LHCN-M2 (cell line): Measurements from ENCODE around the gene NPHS2. TPM values are rescaled to one million over a fixed set of nuclear protein-coding genes. Genes with fewer than 3 reads are reported as not detected.

ENCODE experiments used
- DNase-seq: peaks from one replicate; pipeline ENCODE4 v3.0.0-alpha.2; 2012; ENCODE audit warnings: low read depth
- polyA plus RNA-seq: library from polyadenylated mRNA; unstranded; fragments of >200 nt; gene quantifications from one replicate; pipeline ENCODE4 v1.2.1, GENCODE V29; 2012; ENCODE audit warnings: missing spikeins
- total RNA-seq: library from RNA; depleted of rRNA; stranded (reverse); fragments of >200 nt; gene quantifications from 2 replicates; pipeline ENCODE4 v1.2.3, GENCODE V29; 2014; rRNA removed

Gene NPHS2
- total RNA-seq: not detected in 2 replicates
- not detected for polyA plus RNA-seq

GRCh38 chr1:179575497-179576314, at the start of gene NPHS2:
Gene NPHS2, minus strand, starts transcription at chr1:179575948. Its CDS starts 84 bp downstream, at chr1:179575864.
- no peak for DNase-seq

DNA sequence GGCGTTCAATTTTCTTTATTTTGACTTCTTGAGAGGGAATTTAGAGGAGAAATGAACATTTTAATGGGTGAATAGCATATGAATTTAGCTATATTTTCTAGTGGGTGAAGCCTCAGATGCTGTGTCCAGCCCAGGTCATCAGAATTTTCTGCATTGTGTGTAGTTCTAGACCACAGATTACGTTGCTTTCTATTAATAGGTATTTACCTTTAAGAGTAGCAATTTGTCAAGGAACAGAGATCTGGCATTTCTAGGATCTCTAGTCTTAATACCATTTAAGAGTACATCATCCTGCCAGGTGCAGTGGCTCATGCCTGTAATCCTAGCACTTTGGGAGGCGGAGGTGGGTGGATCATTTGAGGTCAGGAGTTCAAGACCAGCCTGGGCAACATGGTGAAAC, 36.6 kb upstream of the NPHS2 start:
- DNase-seq: no peak

DNA sequence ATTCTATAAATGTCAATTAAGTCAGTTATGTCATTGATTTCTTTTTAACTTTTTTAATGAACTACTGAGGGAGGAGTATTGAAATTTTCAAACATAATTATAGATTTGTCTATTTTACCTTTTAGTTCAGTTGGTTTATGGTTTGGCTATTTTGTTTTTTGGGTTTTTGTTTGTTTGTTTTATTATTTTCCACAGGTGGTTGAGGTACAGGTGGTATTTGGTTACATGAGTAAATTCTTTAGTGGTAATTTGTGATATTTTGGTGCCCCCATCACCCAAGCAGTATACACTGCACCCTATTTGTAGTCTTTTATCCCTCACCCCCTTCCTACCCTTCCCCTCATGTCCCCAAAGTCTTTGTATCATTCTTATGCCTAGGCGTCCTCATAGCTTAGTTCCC, 25.3 kb upstream of the NPHS2 start:
- no peak for DNase-seq

GRCh38 chr1:179599623-179600249, 24.0 kb upstream of the NPHS2 start:
- peak; percentile 23 for DNase-seq

DNA sequence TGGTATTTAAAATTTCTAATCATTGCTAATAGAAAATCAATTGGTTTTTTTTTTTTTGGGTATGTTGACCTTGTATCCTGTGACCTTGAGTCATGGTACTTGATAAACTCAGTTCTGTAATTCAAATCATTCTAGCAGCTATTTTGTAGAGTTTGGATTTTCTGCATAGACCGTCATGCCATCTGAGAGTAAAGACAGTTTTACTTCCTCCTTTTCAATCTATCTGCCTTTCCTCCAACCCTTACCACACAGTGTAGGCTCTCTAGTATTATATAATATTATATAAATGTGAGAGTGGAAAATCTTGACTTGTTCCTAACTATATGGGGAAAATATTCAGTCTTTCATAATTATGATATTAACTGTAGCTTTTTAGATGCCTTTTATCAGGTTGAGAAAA, 22.9 kb upstream of the NPHS2 start:
- no peak for DNase-seq

DNA sequence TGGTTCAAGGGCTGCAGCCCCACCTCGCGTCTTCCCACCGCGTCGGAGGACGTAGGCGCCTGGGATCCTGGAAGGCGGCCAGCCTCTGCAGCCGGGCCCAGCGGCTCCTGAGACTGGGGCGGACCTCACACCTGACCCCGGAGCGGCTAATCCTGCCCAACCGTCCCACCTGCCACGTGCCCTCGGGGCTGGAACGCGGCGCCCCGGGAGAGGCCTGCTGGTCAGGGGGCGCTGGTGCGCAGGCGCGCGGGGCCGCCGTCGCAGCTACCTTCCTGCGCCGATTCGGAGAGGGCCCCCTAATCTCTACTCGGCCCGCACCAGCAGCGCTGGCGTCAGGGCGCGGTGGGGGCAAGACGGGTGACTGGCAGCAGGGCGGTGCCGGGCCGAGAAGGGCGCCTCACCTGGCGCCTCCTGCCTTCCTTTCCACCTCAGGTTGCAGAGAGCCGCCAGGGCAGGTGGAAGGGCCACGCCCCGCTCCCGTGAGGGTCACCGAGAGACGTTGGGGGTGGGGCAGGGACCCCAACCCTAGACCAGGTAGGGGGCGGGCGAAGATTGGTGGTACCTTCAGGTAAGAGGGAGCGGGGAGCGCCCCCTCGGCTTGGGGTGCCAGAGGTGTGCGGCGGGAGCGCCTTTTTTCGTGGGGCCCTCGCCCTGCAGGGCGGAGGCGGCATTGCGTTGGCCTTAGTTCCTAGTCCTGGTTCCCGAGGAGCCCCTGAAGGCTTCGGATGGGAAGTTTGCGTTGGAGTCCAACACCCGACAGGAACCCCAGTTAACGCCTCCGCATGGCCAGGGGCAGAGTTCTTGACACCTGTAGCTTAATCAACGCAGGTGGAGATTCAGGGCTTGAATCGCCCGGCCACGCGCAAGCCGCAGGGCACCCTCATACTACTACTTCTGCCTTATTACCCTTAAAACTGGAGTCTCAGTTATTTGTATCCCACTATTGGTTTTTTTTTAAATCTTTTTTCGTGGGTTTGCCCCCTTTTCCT, 16.1 kb upstream of the NPHS2 start, which contains the start of gene TDRD5:
Gene TDRD5, plus strand, starts transcription at position 241 of the 989 bp plus-strand sequence. CDS start 784 bp downstream, outside the sequence.
- no peak for DNase-seq

DNA sequence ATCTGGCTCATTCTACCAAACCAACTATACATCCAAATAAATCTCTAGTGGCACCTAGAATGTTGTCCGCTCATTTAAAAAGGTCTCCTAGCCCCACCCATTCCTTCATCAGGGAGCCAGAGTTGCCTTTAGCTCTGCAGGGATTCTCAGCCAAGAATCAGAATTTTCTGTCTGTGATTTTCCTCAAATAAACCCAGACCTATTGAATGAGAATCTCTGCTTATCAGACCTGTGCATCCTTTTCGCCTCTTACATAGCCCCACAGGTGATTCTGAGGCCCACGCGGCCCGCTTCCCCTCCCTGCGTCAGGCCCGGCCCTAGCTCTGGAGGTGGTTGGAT, 15.5 kb upstream of the NPHS2 start:
- DNase-seq: no peak

- no peak for DNase-seq
Observed at GRCh38 chr1:179590671-179591070, 14.9 kb upstream of the NPHS2 start.

GRCh38 chr1:179589509-179589908, 13.8 kb upstream of the NPHS2 start:
- DNase-seq: no peak

- DNase-seq: no peak
Observed at GRCh38 chr1:179588425-179589024, 12.8 kb upstream of the NPHS2 start.

GRCh38 chr1:179587336-179587735, 11.6 kb upstream of the NPHS2 start:
- no peak for DNase-seq

- peak; percentile 57 for DNase-seq
Observed at GRCh38 chr1:179586107-179586823, 10.5 kb upstream of the NPHS2 start.

- DNase-seq: peak; percentile 4
Observed at GRCh38 chr1:179583771-179584320, 8.1 kb upstream of the NPHS2 start.

GRCh38 chr1:179576509-179576908, 761 bp upstream of the NPHS2 start:
- DNase-seq: no peak

DNA sequence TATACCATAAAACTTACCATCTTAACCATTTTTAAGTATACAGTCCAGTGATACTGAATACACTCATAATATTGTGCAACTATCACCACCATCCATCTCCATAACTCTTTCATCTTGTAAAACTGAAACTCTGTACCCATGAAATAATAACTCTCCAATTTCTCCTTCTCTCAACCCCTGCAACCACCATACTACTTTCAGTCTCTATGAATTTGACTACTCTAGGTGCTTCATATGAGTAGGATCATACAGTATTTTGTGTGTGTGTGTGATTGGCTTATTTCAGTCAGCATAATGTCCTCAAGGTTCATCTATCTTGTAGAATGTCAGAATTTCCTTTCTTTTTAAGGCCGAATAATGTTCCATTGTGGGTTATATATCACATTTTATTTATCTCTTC, 17.7 kb downstream of the NPHS2 start:
- DNase-seq: no peak

DNA sequence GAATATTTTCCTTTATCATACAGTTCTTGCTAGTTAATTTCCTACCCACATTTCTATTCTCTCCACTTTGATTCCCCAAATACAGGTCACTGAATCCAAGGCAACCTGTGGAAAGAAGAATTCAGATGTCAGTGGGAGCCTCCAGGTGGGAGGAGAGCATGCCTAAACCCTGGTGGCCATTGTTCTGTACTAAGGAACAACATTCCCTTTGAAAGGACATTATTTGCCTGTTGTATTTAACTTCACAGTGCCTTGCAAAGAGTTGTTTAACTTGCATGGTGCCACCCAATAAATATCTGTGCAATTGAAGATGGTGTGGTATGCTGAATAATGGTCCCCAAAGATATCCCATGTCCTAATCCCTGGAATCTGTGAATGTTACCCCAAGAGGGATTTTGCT, 21.3 kb downstream of the NPHS2 start:
- DNase-seq: no peak

DNA sequence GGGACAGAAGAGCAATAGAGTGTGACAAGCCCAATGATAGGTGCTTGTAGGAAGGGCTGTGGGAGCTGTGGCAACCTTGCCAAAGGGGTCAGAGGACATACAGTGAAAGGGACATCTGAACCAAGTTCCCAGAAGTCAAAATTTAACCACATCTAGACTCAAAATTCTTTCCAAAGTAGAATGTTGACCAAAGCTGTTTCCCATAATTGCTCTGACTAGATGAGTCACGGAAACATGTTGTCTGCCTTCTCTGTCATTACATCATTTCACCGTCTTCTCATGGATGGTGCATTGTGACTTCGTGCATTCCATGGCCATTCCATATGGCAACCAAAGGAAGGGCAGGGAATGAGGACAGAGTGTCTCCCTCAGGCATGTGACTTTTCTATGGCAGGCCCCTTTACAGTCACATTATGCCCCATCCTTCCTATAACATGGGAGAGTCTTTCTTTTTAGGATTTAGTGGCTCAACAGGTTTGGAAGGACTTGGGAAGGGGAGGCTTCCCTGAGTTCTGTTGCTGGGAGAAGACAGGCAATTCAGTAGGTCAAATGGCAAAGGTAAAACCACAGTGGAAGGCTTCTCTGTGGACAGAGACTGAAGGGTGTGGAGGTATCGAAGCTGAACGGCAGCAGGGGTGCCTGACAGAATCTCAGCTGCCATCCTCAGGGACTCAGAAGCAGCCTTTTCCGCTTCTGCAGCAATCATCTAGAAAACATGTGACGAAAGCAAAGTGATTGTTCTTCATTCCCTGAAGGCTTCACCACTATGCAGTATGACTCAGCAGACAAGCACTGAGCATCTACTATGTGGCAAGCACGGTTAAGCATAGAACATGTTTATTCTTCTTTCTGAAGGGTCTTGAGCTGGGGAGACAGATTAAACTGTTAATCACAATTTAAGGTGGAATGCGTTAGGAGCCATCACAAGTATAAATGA, 24.7 kb downstream of the NPHS2 start:
- DNase-seq: peak; percentile 74

DNA sequence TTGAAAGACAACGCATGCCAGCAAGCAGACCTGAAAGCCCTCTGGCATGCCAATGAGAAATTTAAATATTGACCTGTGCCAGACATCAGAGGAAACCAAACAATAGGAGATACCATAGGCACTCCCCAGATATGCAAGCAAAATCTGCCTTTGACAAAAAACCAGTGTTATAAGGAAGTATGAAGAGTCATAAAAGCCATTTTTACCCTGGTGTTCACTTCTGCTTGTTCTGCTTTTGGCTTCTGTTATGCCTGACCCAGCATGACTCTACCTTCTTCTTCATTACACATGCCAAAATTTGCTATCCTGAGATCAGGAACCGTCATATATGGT, 26.4 kb downstream of the NPHS2 start:
- no peak for DNase-seq

GRCh38 chr1:179548666-179549367, 26.9 kb downstream of the NPHS2 start:
- DNase-seq: no peak
